Smooth muscle cell (in vitro differentiated cells): ENCODE measurements around the gene SLC25A34. TPM values are rescaled to one million over a fixed set of nuclear protein-coding genes. Genes with fewer than 3 reads are reported as not detected.

Source experiments
- DNase-seq: peaks from one replicate; lab custom pipeline; 2025; ENCODE audit not compliant: unreplicated experiment; lab: John Stamatoyannopoulos, UW
- H2AFZ ChIP-seq: fragments of 200-600 bp; sonication (generic); 2 replicates; pipeline ENCODE4 v1.6.0; 2016; ENCODE audit warnings: antibody characterized with exemption, low read depth, mild to moderate bottlenecking
- H3F3A ChIP-seq: fragments of 200-600 bp; sonication (generic); 2 replicates; pipeline ENCODE4 v1.6.0; 2017; ENCODE audit warnings: antibody characterized with exemption, low read depth
- H3K27ac ChIP-seq: fragments of 200-600 bp; sonication (generic); 2 replicates; pipeline ENCODE4 v1.5.1; 2016; ENCODE audit warnings: low read depth, mild to moderate bottlenecking
- H3K27me3 ChIP-seq: fragments of 200-600 bp; sonication (generic); 2 replicates; pipeline ENCODE4 v1.6.1; 2016; ENCODE audit warnings: low read depth, mild to moderate bottlenecking
- H3K36me3 ChIP-seq: fragments of 200-600 bp; sonication (generic); 2 replicates; pipeline ENCODE4 v1.5.1; 2016; ENCODE audit warnings: low read depth
- H3K4me1 ChIP-seq: fragments of 200-600 bp; sonication (generic); 2 replicates; pipeline ENCODE4 v1.5.1; 2016; ENCODE audit warnings: low read depth
- H3K4me2 ChIP-seq: fragments of 200-600 bp; sonication (generic); 2 replicates; pipeline ENCODE4 v1.6.0; 2016; ENCODE audit warnings: mild to moderate bottlenecking
- H3K4me3 ChIP-seq: fragments of 200-600 bp; sonication (generic); 2 replicates; pipeline ENCODE4 v1.5.1; 2016; ENCODE audit warnings: mild to moderate bottlenecking
- H3K79me2 ChIP-seq: fragments of 200-600 bp; sonication (generic); 2 replicates; pipeline ENCODE4 v1.6.0; 2016; ENCODE audit warnings: low read depth, mild to moderate bottlenecking
- H3K9ac ChIP-seq: fragments of 200-600 bp; sonication (generic); 2 replicates; pipeline ENCODE4 v1.6.0; 2016; ENCODE audit warnings: low read depth
- H3K9me3 ChIP-seq: fragments of 200-600 bp; sonication (generic); replicated peaks from 2 replicates; pipeline ENCODE4 v1.5.1; 2016; ENCODE audit warnings: low read depth
- H4K20me1 ChIP-seq: fragments of 200-600 bp; sonication (generic); 2 replicates; pipeline ENCODE4 v1.6.0; 2016; ENCODE audit warnings: low read depth
- CTCF ChIP-seq: fragments of 200-600 bp; sonication (generic); IDR thresholded peaks from 2 replicates; pipeline ENCODE4 v1.5.1; 2017; ENCODE audit warnings: borderline replicate concordance, mild to moderate bottlenecking, antibody characterized with exemption; ENCODE audit not compliant: insufficient read depth, poor library complexity, severe bottlenecking
- WGBS: methylation state at CpG from one replicate; pipeline ENCODE4 v1.1.7; 2016; ENCODE audit warnings: low lambda C conversion rate; 5-methylcytosine and 5-hydroxymethylcytosine counted together
- polyA plus RNA-seq: library from polyadenylated mRNA; unstranded; fragments of >200 nt; fragmentation: Nextera tagmentation; extraction: Ambion mirVana; gene quantifications from 2 replicates; pipeline ENCODE4 v1.2.1, GENCODE V29; 2016
- total RNA-seq: library from RNA; depleted of rRNA; stranded (reverse); fragments of >200 nt; gene quantifications from 2 replicates; pipeline ENCODE4 v1.2.3, GENCODE V29; 2014

The SLC25A34 gene
- total and polyA plus RNA-seq, 2 experiments from 2014 or later = 0.76 to 1.6 TPM

- Histone ChIP-seq H3K4me2 (no peak overlapping the region), H3K27me3 (no peaks in the 10 kb centered on the region), H3F3A (no peaks in the 10 kb centered on the region), H2AFZ (no peak overlapping the region), H3K27ac (no peak overlapping the region), H3K4me3 (no peak overlapping the region), H3K79me2 (no peaks in the 10 kb centered on the region), H4K20me1 (no peaks in the 10 kb centered on the region), H3K4me1 (no peaks in the 10 kb centered on the region), H3K36me3 (no peaks in the 10 kb centered on the region), H3K9me3 (no peaks in the 10 kb centered on the region), H3K9ac (no peak overlapping the region)
- no peak for TF ChIP-seq CTCF
- no peak for DNase-seq
- 97% methylated on average over 39 of the region's 39 CpGs for WGBS
These were observed 4.0 kb upstream of the SLC25A34 start for GRCh38 chr1:15731735-15732685.

GRCh38 chr1:15732686-15733081 lies 3.4 kb upstream of the SLC25A34 start:
- no peaks in the 10 kb centered on the region for H3K36me3 ChIP-seq
- WGBS = 94% methylated on average over 7 of the region's 7 CpGs
- H3K9ac ChIP-seq = no peak overlapping the region
- H3K79me2 ChIP-seq = no peaks in the 10 kb centered on the region
- no peaks in the 10 kb centered on the region for H4K20me1 ChIP-seq
- no peak overlapping the region for H2AFZ ChIP-seq
- H3K4me1 ChIP-seq = no peaks in the 10 kb centered on the region
- no peak for DNase-seq
- no peaks in the 10 kb centered on the region for H3F3A ChIP-seq
- H3K27me3 ChIP-seq = no peaks in the 10 kb centered on the region
- H3K27ac ChIP-seq = no peak overlapping the region
- H3K9me3 ChIP-seq = no peaks in the 10 kb centered on the region
- TF ChIP-seq CTCF = no peak
- H3K4me3 ChIP-seq = no peak overlapping the region
- no peak overlapping the region for H3K4me2 ChIP-seq

- no peaks in the 10 kb centered on the region for H3K4me1 ChIP-seq
- DNase-seq = no peak
- no peak overlapping the region for H2AFZ ChIP-seq
- no peak overlapping the region for H3K4me3 ChIP-seq
- no peaks in the 10 kb centered on the region for H3K79me2 ChIP-seq
- no peak overlapping the region for H3K27ac ChIP-seq
- 98% methylated on average over 11 of the region's 11 CpGs for WGBS
- H3K9me3 ChIP-seq = no peaks in the 10 kb centered on the region
- H3K36me3 ChIP-seq = no peaks in the 10 kb centered on the region
- TF ChIP-seq CTCF = no peak
- H4K20me1 ChIP-seq = no peaks in the 10 kb centered on the region
- H3K27me3 ChIP-seq = no peaks in the 10 kb centered on the region
- H3F3A ChIP-seq = no peaks in the 10 kb centered on the region
- no peak overlapping the region for H3K4me2 ChIP-seq
- H3K9ac ChIP-seq = no peak overlapping the region
These were observed 2.8 kb upstream of the SLC25A34 start for GRCh38 chr1:15733218-15733725.
